Measurements from ENCODE around the gene PDE4D.

- TF ChIP-seq CTCF (conservative IDR thresholded peaks at IDR 0.05; ENCODE audit: low read length) (no peak), EZH2phosphoT487 (IDR thresholded peaks at IDR 0.05; ENCODE audit: borderline replicate concordance, low read depth, low read length) (no peak)
Observed at GRCh38 chr5:58923355-58923754, 970.2 kb downstream of the PDE4D start.
